HEK293T (cell line): ENCODE data around the gene ECE2.

Source experiments
- CTCF ChIA-PET: fragments of 350-600 bp; formaldehyde crosslinking; extraction: SDS; loops from one replicate; lab custom pipeline; 2021; ENCODE audit warnings: antibody characterized with exemption, inconsistent platforms; lab: Yijun Ruan, JAX
- POLR2A ChIA-PET: fragments of 350-600 bp; formaldehyde crosslinking; extraction: SDS; loops from one replicate; lab custom pipeline; 2020; ENCODE audit warnings: antibody characterized with exemption, inconsistent platforms; lab: Yijun Ruan, JAX
- DNase-seq: peaks from one replicate; pipeline ENCODE4 v3.0.0; 2012; ENCODE audit warnings: mixed read lengths; ENCODE audit errors: extremely low spot score
- ARNT ChIP-seq: fragments of 450-650 bp; IDR thresholded peaks from 2 replicates; pipeline ENCODE4 v1.6.1; 2017; ENCODE audit warnings: mild to moderate bottlenecking
- BHLHE40 ChIP-seq: fragments of 450-650 bp; IDR thresholded peaks from 2 replicates; pipeline ENCODE4 v1.6.1; 2016; ENCODE audit warnings: mild to moderate bottlenecking, moderate library complexity, borderline replicate concordance
- CTBP1 ChIP-seq: fragments of 450-650 bp; IDR thresholded peaks from 2 replicates; pipeline ENCODE4 v1.6.1; 2016; ENCODE audit warnings: borderline replicate concordance
- ELF4 ChIP-seq: fragments of 450-650 bp; IDR thresholded peaks from 2 replicates; pipeline ENCODE4 v1.6.1; 2017; ENCODE audit warnings: antibody characterized with exemption
- FOXA1 ChIP-seq: fragments of 450-650 bp; IDR thresholded peaks from 2 replicates; pipeline ENCODE4 v1.6.1; 2016; ENCODE audit warnings: mild to moderate bottlenecking
- FOXK2 ChIP-seq: fragments of 450-650 bp; IDR thresholded peaks from 2 replicates; pipeline ENCODE4 v1.6.1; 2016; ENCODE audit warnings: mild to moderate bottlenecking
- FOXM1 ChIP-seq: fragments of 450-650 bp; IDR thresholded peaks from 2 replicates; pipeline ENCODE4 v1.6.1; 2017; ENCODE audit warnings: mild to moderate bottlenecking, borderline replicate concordance
- HDGF ChIP-seq: fragments of 450-650 bp; IDR thresholded peaks from 2 replicates; pipeline ENCODE4 v1.6.1; 2017; ENCODE audit warnings: antibody characterized with exemption, borderline replicate concordance
- L3MBTL2 ChIP-seq: fragments of 450-650 bp; conservative IDR thresholded peaks from 2 replicates; pipeline ENCODE4 v1.6.1; 2016; ENCODE audit warnings: mild to moderate bottlenecking
- LEF1 ChIP-seq: fragments of 450-650 bp; IDR thresholded peaks from 2 replicates; pipeline ENCODE4 v1.6.1; 2017; ENCODE audit warnings: mild to moderate bottlenecking, borderline replicate concordance
- NFRKB ChIP-seq: fragments of 450-650 bp; IDR thresholded peaks from 2 replicates; pipeline ENCODE4 v1.6.1; 2016; ENCODE audit warnings: mild to moderate bottlenecking, moderate library complexity
- PKNOX1 ChIP-seq: fragments of 450-650 bp; IDR thresholded peaks from 2 replicates; pipeline ENCODE4 v1.6.1; 2016
- SP1 ChIP-seq: fragments of 450-650 bp; IDR thresholded peaks from 2 replicates; pipeline ENCODE4 v1.6.1; 2017
- SUZ12 ChIP-seq: fragments of 450-650 bp; IDR thresholded peaks from 2 replicates; pipeline ENCODE4 v1.6.1; 2016; ENCODE audit warnings: mild to moderate bottlenecking
- TARDBP ChIP-seq: fragments of 450-650 bp; IDR thresholded peaks from 2 replicates; pipeline ENCODE4 v1.6.1; 2016
- ZNF384 ChIP-seq: fragments of 450-650 bp; IDR thresholded peaks from 2 replicates; pipeline ENCODE4 v1.6.1; 2016

Gene ECE2

DNA sequence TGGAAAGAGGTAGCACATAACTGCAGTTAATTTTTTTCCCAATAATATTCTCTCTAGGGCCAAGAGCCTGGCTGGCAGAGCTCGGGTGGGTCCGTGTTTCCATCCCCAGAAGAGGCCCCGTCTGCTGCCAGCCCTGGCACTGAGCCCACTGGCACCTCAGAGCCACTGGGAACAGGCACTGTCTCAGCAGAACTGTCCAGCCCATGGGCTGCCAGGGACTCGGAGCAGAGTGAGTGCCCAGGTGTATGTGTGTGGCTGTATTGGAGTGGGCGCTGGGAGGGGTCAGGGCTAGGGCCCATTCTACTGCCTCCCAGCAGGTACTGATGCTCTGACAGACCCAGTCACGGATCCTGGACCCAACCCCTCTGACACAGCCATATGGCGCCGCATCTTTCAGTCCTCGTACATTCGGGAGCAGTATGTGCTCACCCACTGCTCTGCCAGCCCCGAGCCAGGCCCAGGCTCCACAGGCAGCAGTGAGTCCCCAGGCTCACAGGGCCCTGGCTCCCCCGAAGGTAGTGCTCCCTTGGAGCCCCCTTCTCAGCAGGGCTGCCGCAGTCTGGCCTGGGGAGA, 37.5 kb upstream of the ECE2 start:
- no peak for TF ChIP-seq LEF1
- TF ChIP-seq FOXA1: no peak
- TF ChIP-seq PKNOX1: no peak
- TF ChIP-seq SUZ12: no peak
- TF ChIP-seq CTBP1: no peak
- TF ChIP-seq TARDBP: no peak
- no peak for TF ChIP-seq FOXM1
- no peak for TF ChIP-seq ZNF384
- no peak for TF ChIP-seq BHLHE40
- no peak for TF ChIP-seq ELF4
- POLR2A ChIA-PET: interaction anchor here (2.5 kb wide), 1 partner anchor 10 kb away, joined by 8 read pairs; the partner anchor contains the start of gene VWA5B2
- CTCF ChIA-PET: interaction anchor here (1.0 kb wide), 1 partner anchor 11 kb away, joined by 7 read pairs; no protein-coding TSS in a partner anchor
- DNase-seq: no peak

GRCh38 chr3:184239221-184239620, 36.6 kb upstream of the ECE2 start:
- TF ChIP-seq SP1 (no peak), FOXK2 (no peak), BHLHE40 (no peak), ELF4 (no peak), CTBP1 (no peak)
- ChIA-PET CTCF (no interaction called here), POLR2A (no interaction called here)
- no peak for DNase-seq

GRCh38 chr3:184239708-184240107, 36.1 kb upstream of the ECE2 start:
- TF ChIP-seq ZNF384 (no peak), HDGF (no peak), NFRKB (no peak), BHLHE40 (no peak), FOXK2 (no peak), TARDBP (no peak), FOXA1 (no peak), SUZ12 (no peak), L3MBTL2 (no peak), LEF1 (no peak), PKNOX1 (no peak)
- POLR2A ChIA-PET: interaction anchor here (0.9 kb wide), 1 partner anchor 10 kb away, joined by 3 read pairs; the partner anchor contains the start of gene EEF1AKMT4
- CTCF ChIA-PET: no interaction called here
- no peak for DNase-seq

GRCh38 chr3:184240384-184241140, 35.3 kb upstream of the ECE2 start:
- no peak for TF ChIP-seq NFRKB
- POLR2A ChIA-PET: interaction anchor here (0.9 kb wide), 1 partner anchor 9 kb away, joined by 3 read pairs; the partner anchor contains the start of gene EEF1AKMT4
- CTCF ChIA-PET: interaction anchor here (0.6 to 1.1 kb wide), 3 partner anchors 13 to 94 kb away, joined by 3 to 5 read pairs (median 4); no protein-coding TSS in a partner anchor
- DNase-seq: no peak

- TF ChIP-seq SP1 (no peak), SUZ12 (no peak), FOXM1 (no peak), ZNF384 (no peak), HDGF (no peak), CTBP1 (no peak), FOXA1 (no peak), TARDBP (no peak), PKNOX1 (no peak), BHLHE40 (no peak), NFRKB (no peak), LEF1 (no peak), FOXK2 (no peak), L3MBTL2 (no peak), ELF4 (no peak), ARNT (no peak)
- CTCF ChIA-PET: interaction anchor here (0.6 to 1.1 kb wide), 3 partner anchors 13 to 94 kb away, joined by 3 to 5 read pairs (median 4); no protein-coding TSS in a partner anchor
- no peak for DNase-seq
- POLR2A ChIA-PET: no interaction called here
Observed at GRCh38 chr3:184241141-184241446, 34.7 kb upstream of the ECE2 start.
